GM23248 (cell line): Measurements from ENCODE around the gene GPR55. TPM values are rescaled to one million over a fixed set of nuclear protein-coding genes. Genes with fewer than 3 reads are reported as not detected.
A peak's percentile ranks its signal among the peaks of the same experiment; 100 is the strongest.

Source experiments
- DNase-seq: peaks from one replicate; pipeline ENCODE4 v3.0.0-alpha.2; 2015
- H2AFZ ChIP-seq: fragments of 200-600 bp; sonication (generic); 2 replicates; pipeline ENCODE4 v1.6.1; 2016; ENCODE audit warnings: antibody characterized with exemption
- H3F3A ChIP-seq: fragments of 200-600 bp; sonication (generic); 2 replicates; pipeline ENCODE4 v1.6.1; 2016; ENCODE audit warnings: mild to moderate bottlenecking, antibody characterized with exemption, mixed run types; ENCODE audit not compliant: insufficient read depth
- H3K27ac ChIP-seq: fragments of 200-600 bp; sonication (generic); 2 replicates; pipeline ENCODE4 v1.5.1; 2016; ENCODE audit warnings: mild to moderate bottlenecking
- H3K27me3 ChIP-seq: fragments of 200-600 bp; sonication (generic); replicated peaks from 2 replicates; pipeline ENCODE4 v1.6.1; 2016; ENCODE audit warnings: mild to moderate bottlenecking; ENCODE audit not compliant: insufficient read depth
- H3K36me3 ChIP-seq: fragments of 200-600 bp; sonication (generic); 2 replicates; pipeline ENCODE4 v1.6.1; 2016; ENCODE audit warnings: low read depth, mild to moderate bottlenecking
- H3K4me1 ChIP-seq: fragments of 200-600 bp; sonication (generic); 2 replicates; pipeline ENCODE4 v1.6.1; 2016; ENCODE audit warnings: mild to moderate bottlenecking; ENCODE audit not compliant: insufficient read depth
- H3K4me2 ChIP-seq: fragments of 200-600 bp; sonication (generic); one replicate; pipeline ENCODE4 v1.6.1; 2016; ENCODE audit warnings: mild to moderate bottlenecking; ENCODE audit not compliant: unreplicated experiment
- H3K4me3 ChIP-seq: fragments of 200-600 bp; sonication (generic); 2 replicates; pipeline ENCODE4 v1.5.1; 2016; ENCODE audit warnings: mild to moderate bottlenecking
- H3K79me2 ChIP-seq: fragments of 200-600 bp; sonication (generic); 2 replicates; pipeline ENCODE4 v1.6.1; 2016; ENCODE audit warnings: mild to moderate bottlenecking; ENCODE audit not compliant: insufficient read depth
- H3K9ac ChIP-seq: fragments of 200-600 bp; sonication (generic); 2 replicates; pipeline ENCODE4 v1.6.1; 2016; ENCODE audit warnings: mild to moderate bottlenecking
- H3K9me2 ChIP-seq: fragments of 200-600 bp; sonication (generic); 2 replicates; pipeline ENCODE4 v1.6.1; 2016; ENCODE audit warnings: mixed run types, mild to moderate bottlenecking, moderate library complexity; ENCODE audit not compliant: insufficient read depth
- H3K9me3 ChIP-seq: fragments of 200-600 bp; sonication (generic); one replicate; pipeline ENCODE4 v1.6.1; 2017; ENCODE audit warnings: low read depth
- H4K20me1 ChIP-seq: fragments of 200-600 bp; sonication (generic); 2 replicates; pipeline ENCODE4 v1.6.0; 2016; ENCODE audit not compliant: insufficient read depth
- EZH2 ChIP-seq: fragments of 200-600 bp; sonication (generic); IDR thresholded peaks from 2 replicates; pipeline ENCODE4 v1.6.1; 2018; ENCODE audit warnings: antibody characterized with exemption, mild to moderate bottlenecking; ENCODE audit not compliant: insufficient read depth, poor library complexity, severe bottlenecking
- EZH2phosphoT487 ChIP-seq: fragments of 200-600 bp; sonication (generic); IDR thresholded peaks from 2 replicates; pipeline ENCODE4 v1.6.1; 2018; ENCODE audit warnings: antibody characterized with exemption, moderate library complexity, mild to moderate bottlenecking, low read depth; ENCODE audit not compliant: insufficient read depth
- WGBS, 2 experiments: methylation state at CpG; one replicate each; pipeline ENCODE4 v1.1.6; 2015 to 2017; ENCODE audit warnings: low lambda C conversion rate in 2 of 2, low coverage in 1 of 2; ENCODE audit errors: missing lambda C conversion rate in 2 of 2; 5-methylcytosine and 5-hydroxymethylcytosine counted together
- in situ Hi-C: fragments of 300-500 bp; cut with MboI; formaldehyde crosslinking; loops from 2 replicates; pipeline ENCODE4 v1.15.0; 2020
- polyA plus RNA-seq: library from polyadenylated mRNA; unstranded; fragments of >200 nt; fragmentation: Nextera tagmentation; extraction: Ambion mirVana; gene quantifications from 2 replicates; pipeline ENCODE4 v1.2.1, GENCODE V29; 2016
- total RNA-seq: library from RNA; depleted of rRNA; stranded (reverse); fragments of >200 nt; shearing (Covaris generic); gene quantifications from 2 replicates; pipeline ENCODE4 v1.2.3, GENCODE V29; 2014

Gene GPR55
- total and polyA plus RNA-seq, 2 experiments from 2014 or later, result 0.20 TPM; not detected in 1

- Histone ChIP-seq H3K9me3 (no peaks in the 10 kb centered on the region), H3K36me3 (no peaks in the 10 kb centered on the region), H3K4me1 (no peaks in the 10 kb centered on the region), H3K9ac (no peak overlapping the region), H3K4me3 (no peak overlapping the region), H3K27ac (no peak overlapping the region), H3K79me2 (no peaks in the 10 kb centered on the region), H2AFZ (no peak overlapping the region), H3K9me2 (no peaks in the 10 kb centered on the region), H3K27me3 (peaks cover 30% of the 10 kb centered on the region), H4K20me1 (no peaks in the 10 kb centered on the region), H3K4me2 (no peak overlapping the region), H3F3A (0 out of 2 replicates have a peak, but pooled peaks cover 9% of the 10 kb centered on the region)
- in situ Hi-C loops, result no loop called here
- 13 to 19% methylated on average over 19 to 34 of the region's 35 CpGs for WGBS, 2 experiments
- DNase-seq, result peak; percentile 41
- TF ChIP-seq EZH2phosphoT487, result no peak
- TF ChIP-seq EZH2, result peak; percentile 24
Observed at GRCh38 chr2:230865766-230866755, 59.0 kb downstream of the GPR55 start.

GRCh38 chr2:230865307-230865765 is 59.7 kb downstream of the GPR55 start:
- H3K27me3 ChIP-seq, result peaks cover 37% of the 10 kb centered on the region
- no peaks in the 10 kb centered on the region for H3K9me3 ChIP-seq
- in situ Hi-C loops, result no loop called here
- no peak for TF ChIP-seq EZH2phosphoT487
- H3F3A ChIP-seq, result 0 out of 2 replicates have a peak, but pooled peaks cover 9% of the 10 kb centered on the region
- no peak for DNase-seq
- peak overlapping the region; percentile 72 for H3K4me3 ChIP-seq
- 0 to 3% methylated on average over 11 to 24 of the region's 24 CpGs for WGBS, 2 experiments
- H4K20me1 ChIP-seq, result no peaks in the 10 kb centered on the region
- no peaks in the 10 kb centered on the region for H3K4me1 ChIP-seq
- H3K36me3 ChIP-seq, result no peaks in the 10 kb centered on the region
- H2AFZ ChIP-seq, result peak overlapping the region; percentile 84
- peak overlapping the region; percentile 60 for H3K9ac ChIP-seq
- H3K9me2 ChIP-seq, result no peaks in the 10 kb centered on the region
- H3K79me2 ChIP-seq, result no peaks in the 10 kb centered on the region
- H3K4me2 ChIP-seq, result peak overlapping the region; percentile 77
- H3K27ac ChIP-seq, result no peak overlapping the region

DNA sequence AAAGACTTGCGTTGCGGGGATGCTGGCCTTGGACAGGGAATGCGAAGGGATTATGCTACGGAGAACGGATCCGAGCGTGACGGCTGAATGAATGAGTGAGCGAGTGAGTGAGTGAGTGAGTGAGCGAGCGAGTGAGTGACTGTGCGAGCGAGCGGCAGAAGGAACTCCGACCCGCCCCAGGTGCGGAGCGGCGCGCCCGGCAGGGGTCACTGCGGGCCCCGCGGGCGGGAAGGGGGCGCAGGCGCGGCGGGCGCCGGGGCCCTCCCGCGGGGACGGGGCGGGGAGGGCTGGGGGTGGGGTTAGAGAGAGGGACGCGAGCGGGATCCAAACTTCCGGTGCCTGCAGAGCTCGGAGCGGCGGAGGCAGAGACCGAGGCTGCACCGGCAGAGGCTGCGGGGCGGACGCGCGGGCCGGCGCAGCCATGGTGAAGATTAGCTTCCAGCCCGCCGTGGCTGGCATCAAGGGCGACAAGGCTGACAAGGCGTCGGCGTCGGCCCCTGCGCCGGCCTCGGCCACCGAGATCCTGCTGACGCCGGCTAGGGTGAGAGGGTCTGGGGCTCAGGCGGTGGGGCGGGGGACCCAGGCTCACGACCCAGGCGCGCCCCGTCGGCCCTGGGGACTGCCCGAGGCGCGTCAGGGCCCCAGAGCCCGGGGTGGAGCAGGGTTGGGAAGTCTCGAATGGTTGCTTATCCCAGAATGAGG is 60.3 kb downstream of the GPR55 start, which contains the start of gene ITM2C:
ITM2C (plus strand) TSS at position 338 of the 702 bp plus-strand sequence; CDS start at position 422, 84 bp downstream.
- in situ Hi-C loops, result no loop called here
- H3K4me2 ChIP-seq, result peak within 1 kb of the TSS; percentile 77
- H3K27ac ChIP-seq, result no peak within 1 kb of the TSS
- H3K9me3 ChIP-seq, result no peaks in the 10 kb centered on the region
- 0 out of 2 replicates have a peak, but pooled peaks cover 9% of the 10 kb centered on the region for H3F3A ChIP-seq
- H3K79me2 ChIP-seq, result no peaks in the 10 kb centered on the region
- DNase-seq, result peak; percentile 70
- no peak for TF ChIP-seq EZH2
- no peak for TF ChIP-seq EZH2phosphoT487
- no peaks in the 10 kb centered on the region for H3K9me2 ChIP-seq
- H3K4me3 ChIP-seq, result peak within 1 kb of the TSS; percentile 72
- H3K4me1 ChIP-seq, result no peaks in the 10 kb centered on the region
- 1 to 2% methylated on average over 37 to 73 of the region's 76 CpGs for WGBS, 2 experiments
- no peaks in the 10 kb centered on the region for H3K36me3 ChIP-seq
- peak within 1 kb of the TSS; percentile 60 for H3K9ac ChIP-seq
- no peaks in the 10 kb centered on the region for H4K20me1 ChIP-seq
- H2AFZ ChIP-seq, result peak within 1 kb of the TSS; percentile 84
- H3K27me3 ChIP-seq, result peaks cover 41% of the 10 kb centered on the region

DNA sequence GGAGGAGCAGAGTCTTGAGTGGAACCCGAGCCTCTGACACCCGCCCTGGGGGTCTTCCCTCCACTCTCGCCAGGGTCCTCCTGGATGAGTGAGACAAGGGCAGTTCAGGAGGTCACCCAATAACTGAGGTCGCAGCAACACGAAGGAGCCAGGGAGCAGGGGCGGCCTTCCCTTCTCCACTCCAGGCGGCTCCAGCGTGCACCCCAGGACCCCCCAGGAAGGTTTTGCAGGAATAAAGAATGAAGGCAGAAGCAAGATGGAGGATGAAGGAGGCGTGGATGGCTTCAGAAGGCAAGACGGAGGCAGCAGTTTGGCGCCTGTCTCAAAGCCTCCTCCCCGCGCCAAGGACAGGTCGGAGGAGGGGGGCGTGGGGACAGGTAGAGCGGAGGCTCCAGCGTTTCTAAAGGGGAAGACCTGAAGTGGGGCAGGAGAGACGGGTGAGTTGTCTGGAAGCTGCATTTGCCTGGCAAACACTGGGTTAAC is 60.9 kb downstream of the GPR55 start:
- 0 out of 2 replicates have a peak, but pooled peaks cover 9% of the 10 kb centered on the region for H3F3A ChIP-seq
- H3K27ac ChIP-seq, result no peak overlapping the region
- H3K9me3 ChIP-seq, result no peaks in the 10 kb centered on the region
- H3K36me3 ChIP-seq, result no peaks in the 10 kb centered on the region
- H3K4me3 ChIP-seq, result peak overlapping the region; percentile 72
- no peaks in the 10 kb centered on the region for H3K9me2 ChIP-seq
- no peaks in the 10 kb centered on the region for H3K4me1 ChIP-seq
- peak overlapping the region; percentile 77 for H3K4me2 ChIP-seq
- H3K79me2 ChIP-seq, result no peaks in the 10 kb centered on the region
- WGBS, 2 experiments, result 18 to 19% methylated on average over 18 of the region's 18 CpGs
- peak overlapping the region; percentile 61 for H2AFZ ChIP-seq
- in situ Hi-C loops, result no loop called here
- no peak overlapping the region for H3K9ac ChIP-seq
- no peak for TF ChIP-seq EZH2phosphoT487
- TF ChIP-seq EZH2, result no peak
- no peak for DNase-seq
- peaks cover 46% of the 10 kb centered on the region for H3K27me3 ChIP-seq
- no peaks in the 10 kb centered on the region for H4K20me1 ChIP-seq
